SIG-M5 treated with dmso at 0.1 percent for 504 hours (cell line): ENCODE results near the gene SPRR3.
A peak's percentile ranks its signal among the peaks of the same experiment; 100 is the strongest.
"Not testable (repeated sequence)": the region's sequence is repeated elsewhere in the genome, so short reads cannot be mapped to it uniquely, and the experiment has no call there.

Experiments used
- DNase-seq: peaks from one replicate; lab custom pipeline; 2025; ENCODE audit not compliant: unreplicated experiment; lab: John Stamatoyannopoulos, UW

The SPRR3 gene

DNA sequence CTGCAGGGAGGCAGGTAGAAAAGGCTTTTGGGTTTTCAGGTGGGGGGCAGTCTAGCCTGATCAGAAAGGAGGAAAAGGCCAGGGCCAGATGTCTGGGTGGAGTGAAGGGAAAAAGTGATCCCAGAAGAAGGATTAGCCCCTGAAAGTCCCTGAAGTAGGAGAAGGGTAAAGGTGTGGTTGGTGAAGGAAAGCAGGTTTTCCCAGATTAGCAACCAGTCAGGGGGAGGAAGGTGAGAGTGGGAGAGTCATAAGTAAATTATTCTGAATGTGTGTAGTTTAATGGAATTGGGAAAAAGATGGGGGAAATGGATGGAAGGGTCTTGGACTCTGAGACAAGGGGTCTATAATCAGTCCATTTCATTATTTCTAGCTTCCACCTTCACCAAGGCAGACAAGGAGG is 18.3 kb upstream of the SPRR3 start:
- no peak for DNase-seq

DNA sequence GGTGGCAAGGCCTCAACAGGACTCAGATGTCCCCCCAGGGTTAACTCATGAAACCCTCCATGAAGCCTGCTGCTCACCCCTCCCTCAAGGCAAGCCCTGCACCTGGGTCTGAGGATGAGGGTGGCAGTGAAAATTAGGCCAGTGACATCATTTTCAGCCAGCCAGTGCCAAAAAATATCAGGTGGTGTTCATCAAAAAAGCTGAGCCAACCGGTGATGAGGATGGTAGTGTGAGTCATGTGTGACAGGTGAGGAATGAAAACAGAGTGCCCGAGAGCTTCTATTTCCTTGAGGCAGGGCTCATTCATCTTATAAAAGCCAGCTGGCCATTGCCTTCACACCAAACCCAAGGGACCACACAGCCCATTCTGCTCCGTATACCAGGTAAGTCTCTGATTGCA is 17.8 kb upstream of the SPRR3 start, which contains the start of gene SPRR1A:
Gene SPRR1A, plus strand, starts transcription at position 339 of the 400 bp plus-strand sequence. CDS start 1,150 bp downstream, outside the sequence.
- DNase-seq: no peak

- DNase-seq: no peak
Measured at GRCh38 chr1:152986578-152986977, 15.0 kb upstream of the SPRR3 start.

GRCh38 chr1:152993186-152993585 is 8.4 kb upstream of the SPRR3 start:
- no peak for DNase-seq

DNA sequence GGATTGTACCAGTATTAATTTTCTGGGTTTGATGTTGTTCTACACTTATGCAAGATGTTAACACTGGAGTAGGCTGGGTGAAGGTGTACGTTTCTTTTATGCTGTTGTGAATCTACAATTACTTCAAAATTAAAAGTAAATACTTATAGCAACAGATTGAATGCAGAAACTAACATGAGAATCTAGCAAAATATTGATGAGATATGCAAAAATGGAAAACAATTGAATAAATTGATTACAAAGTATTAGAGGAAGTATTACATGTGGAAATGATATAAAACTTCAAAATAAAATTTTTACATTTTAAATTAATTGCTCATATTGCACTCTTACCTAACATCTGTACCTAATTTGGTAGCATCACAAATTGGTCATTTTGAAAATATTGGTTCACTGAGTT is 5.7 kb upstream of the SPRR3 start:
- DNase-seq: no peak

DNA sequence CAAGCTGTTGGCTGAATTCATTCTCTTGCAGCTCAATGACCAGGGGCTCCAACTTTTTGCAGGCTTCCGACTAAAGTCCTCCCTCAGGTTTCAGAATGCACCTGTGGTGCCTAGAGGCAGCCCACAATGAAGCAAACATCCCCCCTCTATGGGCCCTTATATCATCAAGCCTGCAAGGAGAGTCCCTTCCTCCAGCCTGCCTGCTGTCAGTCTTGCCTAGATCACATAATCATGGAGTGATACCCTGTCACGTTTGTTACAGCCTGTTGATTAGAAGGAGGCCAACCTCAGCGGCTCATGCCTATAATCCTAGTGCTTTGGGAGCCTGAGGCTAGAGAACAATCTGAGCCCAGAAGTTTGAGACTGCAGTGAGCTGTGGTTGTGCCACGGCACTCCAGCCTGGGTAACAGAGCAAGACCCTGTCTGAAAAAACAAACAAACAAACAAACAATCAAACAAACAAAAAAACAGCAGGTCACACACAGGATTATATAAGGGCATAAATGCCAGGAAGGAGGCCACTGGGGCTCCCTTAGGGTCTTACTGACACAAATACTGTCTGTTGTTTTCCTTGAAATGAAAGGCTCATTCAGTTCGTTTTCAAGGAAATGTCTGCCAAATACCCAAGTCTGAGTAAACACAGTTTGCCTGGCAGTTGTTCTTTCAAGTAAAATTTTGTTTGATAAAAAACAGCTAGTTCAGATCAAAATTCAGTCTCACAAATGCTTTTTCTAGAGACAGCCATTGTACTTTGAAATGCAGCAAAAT is 4.7 kb upstream of the SPRR3 start:
- no peak for DNase-seq

- DNase-seq: no peak
Measured at GRCh38 chr1:152997901-152998300, 3.6 kb upstream of the SPRR3 start.

- DNase-seq: no peak
Measured at GRCh38 chr1:152998476-152998875, 3.1 kb upstream of the SPRR3 start.

DNA sequence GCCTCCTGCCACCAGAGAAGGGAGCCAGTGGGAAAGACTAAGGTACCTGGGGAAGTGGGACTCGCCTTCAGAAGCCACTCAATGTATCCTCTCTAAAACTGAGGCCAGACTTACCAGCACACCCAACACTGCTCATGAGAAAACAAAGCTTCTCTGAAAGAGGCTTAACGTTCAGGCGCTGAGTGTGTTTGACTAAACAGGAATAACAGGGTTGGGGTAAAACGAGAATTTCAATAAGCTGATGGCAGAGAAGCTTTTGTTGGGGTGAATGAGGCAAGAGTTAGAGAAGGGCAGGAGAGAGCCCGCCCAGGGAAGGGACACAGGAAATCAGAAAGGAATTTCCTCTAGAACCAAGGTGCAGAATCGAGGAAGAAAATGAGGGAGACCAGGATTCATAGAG is 1.7 kb upstream of the SPRR3 start:
- DNase-seq: no peak

- no peak for DNase-seq
Measured at GRCh38 chr1:153000294-153000693, 1.3 kb upstream of the SPRR3 start.

- DNase-seq: not testable (repeated sequence)
Measured at GRCh38 chr1:153011235-153011758, 9.7 kb downstream of the SPRR3 start.

- DNase-seq: not testable (repeated sequence)
Measured at GRCh38 chr1:153021829-153022228, 20.3 kb downstream of the SPRR3 start.

DNA sequence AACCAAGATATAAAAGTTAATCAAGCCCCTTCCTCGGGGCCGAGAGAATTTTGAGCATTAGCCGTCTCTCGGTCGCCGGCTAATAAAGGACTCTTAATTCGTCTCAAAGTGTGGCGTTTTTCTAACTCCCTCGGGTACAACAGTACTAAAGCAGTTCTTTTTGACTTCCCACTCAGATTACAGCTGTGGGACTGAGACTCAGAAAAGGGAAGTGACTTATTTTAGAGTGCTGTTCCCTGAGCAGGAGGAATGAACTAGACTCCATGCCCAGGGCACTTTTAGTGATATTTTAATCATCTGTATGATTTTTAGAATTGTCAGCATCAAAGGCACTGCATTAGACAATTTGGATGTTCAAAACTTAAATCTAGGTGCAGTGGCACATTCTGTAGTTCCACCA is 20.8 kb downstream of the SPRR3 start:
- peak; percentile 30 for DNase-seq

DNA sequence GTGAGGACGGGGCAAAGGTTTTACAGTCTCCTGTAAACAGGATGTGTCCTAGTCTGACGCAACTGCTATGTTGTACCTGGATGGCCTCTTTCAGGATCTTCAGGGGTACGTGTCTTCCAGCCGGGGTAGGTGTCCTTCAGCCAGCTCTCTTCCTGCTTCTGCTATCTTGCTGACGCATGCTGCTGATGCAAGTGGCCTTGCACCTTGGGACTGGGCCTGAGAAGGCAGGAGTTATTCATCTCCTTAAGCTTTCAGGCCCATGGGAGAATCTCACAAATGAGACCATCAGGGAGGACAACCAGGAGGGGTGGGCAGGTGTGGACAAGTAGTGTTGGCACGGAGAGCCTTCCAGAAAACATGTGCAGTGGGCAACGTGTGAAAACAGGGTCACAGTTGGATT is 21.6 kb downstream of the SPRR3 start:
- no peak for DNase-seq

DNA sequence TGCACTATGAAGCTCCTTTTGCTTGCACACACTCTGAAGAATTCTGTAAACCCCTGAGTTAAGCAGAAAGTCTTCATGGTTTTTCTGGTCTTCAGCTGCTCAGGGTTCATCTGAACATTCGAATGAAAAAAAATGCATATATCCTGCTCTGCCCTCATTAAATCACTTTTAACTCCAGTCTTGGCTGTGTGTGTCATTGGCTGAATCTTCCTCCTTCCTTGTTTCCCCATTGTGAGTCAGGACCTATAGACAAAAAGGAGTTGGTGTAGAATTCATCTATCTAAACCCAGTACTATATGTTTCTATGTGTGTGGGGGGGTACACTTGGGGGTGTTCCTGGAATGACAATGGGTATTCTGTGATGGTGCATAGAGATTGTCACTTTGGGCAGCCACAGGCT is 22.9 kb downstream of the SPRR3 start:
- no peak for DNase-seq

DNA sequence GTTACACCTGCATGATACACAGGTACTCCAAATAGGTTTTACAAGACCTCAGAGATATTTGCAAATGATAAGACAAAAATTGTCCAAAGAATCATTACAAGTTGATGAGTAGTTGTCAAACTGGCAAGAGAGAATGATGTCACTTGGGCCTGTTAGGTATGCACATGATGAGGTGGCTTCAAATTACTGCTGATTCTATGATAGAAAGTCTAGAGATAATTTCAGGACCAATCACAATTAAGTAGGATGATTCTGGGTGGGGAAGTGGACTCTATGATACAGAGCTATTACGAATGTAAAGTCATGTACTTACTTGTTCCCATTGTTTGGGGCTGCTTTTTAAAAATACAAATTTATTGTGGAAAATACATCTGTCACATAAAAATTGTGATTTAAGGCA is 24.2 kb downstream of the SPRR3 start:
- DNase-seq: no peak

GRCh38 chr1:153028766-153029165 is 27.2 kb downstream of the SPRR3 start:
- no peak for DNase-seq

DNA sequence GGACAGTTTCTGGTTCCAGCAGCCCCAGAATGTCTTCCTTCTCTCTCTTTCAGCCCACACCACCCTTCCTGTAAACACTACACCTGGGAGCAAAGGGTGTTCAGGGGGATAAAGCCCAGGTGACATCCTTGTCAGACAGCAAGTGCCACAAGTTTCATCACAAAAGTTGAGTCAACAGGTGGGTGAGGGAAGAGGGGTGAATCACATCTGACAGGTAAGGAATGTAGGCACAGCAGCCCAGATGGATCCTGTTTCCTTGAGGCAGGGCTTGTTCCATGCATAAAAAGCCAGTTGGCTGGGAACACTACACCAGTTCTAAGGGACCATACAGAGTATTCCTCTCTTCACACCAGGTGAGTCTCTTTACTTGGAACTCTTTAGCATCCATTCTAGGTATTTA is 29.3 kb downstream of the SPRR3 start, which contains the start of gene SPRR1B:
Gene SPRR1B, plus strand, starts transcription at position 309 of the 400 bp plus-strand sequence. CDS start 1,143 bp downstream, outside the sequence.
- no peak for DNase-seq

DNA sequence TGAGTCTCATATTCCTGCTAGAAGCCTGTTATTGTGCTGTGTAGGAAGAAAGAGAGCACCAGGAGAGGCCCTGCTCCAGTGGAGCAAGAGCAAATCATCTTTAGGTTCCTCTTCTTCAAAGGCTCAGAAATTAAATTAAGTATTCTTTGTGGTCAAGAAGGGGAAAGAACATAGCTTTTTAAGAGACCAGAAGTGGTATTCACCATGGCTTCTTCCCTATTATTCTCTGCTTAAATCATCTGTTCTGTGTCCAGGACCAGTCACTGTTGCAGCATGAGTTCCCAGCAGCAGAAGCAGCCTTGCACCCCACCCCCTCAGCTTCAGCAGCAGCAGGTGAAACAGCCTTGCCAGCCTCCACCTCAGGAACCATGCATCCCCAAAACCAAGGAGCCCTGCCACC is 30.5 kb downstream of the SPRR3 start:
- no peak for DNase-seq

- DNase-seq: peak; percentile 54
Measured at GRCh38 chr1:153032677-153033308, 31.2 kb downstream of the SPRR3 start.

DNA sequence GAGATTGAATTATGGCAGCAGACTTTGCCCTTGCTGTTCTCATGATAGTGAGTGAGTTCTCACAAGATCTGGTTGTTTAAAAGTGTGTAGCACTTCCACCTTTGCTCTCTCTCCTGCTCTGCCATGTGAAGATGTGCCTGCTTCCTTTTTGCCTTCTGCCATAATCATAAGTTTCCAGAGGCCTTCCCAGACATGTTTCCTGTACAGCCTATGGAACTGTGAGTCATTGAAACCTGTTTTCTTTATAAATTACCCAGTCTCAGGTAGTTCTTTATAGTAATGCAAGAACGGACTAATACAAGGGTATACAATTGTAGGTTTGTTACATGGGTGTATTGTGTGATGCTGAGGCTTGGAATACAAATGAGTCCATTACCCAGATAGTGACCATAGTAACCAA is 33.7 kb downstream of the SPRR3 start:
- DNase-seq: no peak

DNA sequence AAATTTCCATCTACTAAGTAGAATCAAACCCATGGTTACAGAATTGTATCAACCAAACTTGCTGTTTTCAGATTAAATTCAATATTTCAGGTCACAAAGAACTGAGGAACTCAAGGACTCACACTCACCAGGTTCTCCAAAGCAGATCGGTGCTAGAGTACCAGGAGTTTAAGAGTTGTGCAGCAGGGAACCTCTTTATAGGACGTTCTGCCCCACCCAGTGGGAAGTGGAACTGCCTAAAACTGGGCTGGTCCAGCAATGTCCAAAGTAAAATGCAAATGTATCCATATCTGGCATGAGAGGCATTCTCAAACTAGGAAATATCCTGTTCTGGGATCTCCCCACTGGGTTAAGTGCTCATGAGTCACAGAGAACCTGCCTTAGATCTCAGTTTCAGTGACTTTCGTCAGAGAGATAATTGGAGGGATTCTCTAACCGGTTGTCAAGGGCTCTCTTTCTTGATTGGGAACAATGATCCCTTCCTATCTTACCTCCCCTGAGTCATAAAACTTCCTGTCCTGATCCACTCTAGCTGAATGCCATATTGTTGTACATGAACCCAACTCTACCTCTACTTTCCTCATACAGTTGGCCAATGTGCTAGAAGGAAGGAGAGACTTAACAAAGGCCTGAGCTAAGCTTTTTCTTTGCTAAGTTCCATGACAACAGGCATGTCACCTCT is 39.5 kb downstream of the SPRR3 start, which contains the start of gene SPRR2D:
Gene SPRR2D, minus strand, starts transcription at position 171 of the 682 bp plus-strand sequence. CDS start 774 bp downstream, outside the sequence.
- DNase-seq: no peak
